ENCODE data around the gene RAB11A. TPM values are rescaled to one million over a fixed set of nuclear protein-coding genes. Genes with fewer than 3 reads are reported as not detected.

RAB11A gene
- total and polyA plus RNA-seq, 9 of the 15 experiments (the other 6 are each of a cell fraction or from before 2014, with no cell fraction given), result 129 to 369 (median 245) TPM

GRCh38 chr15:65869126-65869953 is at the start of gene RAB11A (continued):
- TF ChIP-seq ATF6 (CRISPR knock-in tag; IDR thresholded peaks at IDR 0.05) (peak; percentile 94), RREB1 (CRISPR knock-in tag; IDR thresholded peaks at IDR 0.05) (no peak), NFIX (CRISPR knock-in tag; IDR thresholded peaks at IDR 0.05; ENCODE audit: low read depth) (no peak), PHF20 (IDR thresholded peaks at IDR 0.05; ENCODE audit: partially characterized antibody) (peak; percentile 47), ZNF57 (CRISPR knock-in tag; IDR thresholded peaks at IDR 0.05) (no peak), HDGF (IDR thresholded peaks at IDR 0.05) (no peak), SNIP1 (IDR thresholded peaks at IDR 0.05; ENCODE audit: low read depth) (no peak), MEF2D (tag; conservative IDR thresholded peaks at IDR 0.05; ENCODE audit: low read depth) (no peak), CREM (IDR thresholded peaks at IDR 0.05; ENCODE audit: low read depth) (peak; percentile 94), IRF1 (CRISPR knock-in tag; IDR thresholded peaks at IDR 0.05; ENCODE audit: borderline replicate concordance) (no peak), ZNF224 (CRISPR knock-in tag; IDR thresholded peaks at IDR 0.05) (no peak), MAFF (IDR thresholded peaks at IDR 0.05; ENCODE audit: low read length) (no peak), THRA (IDR thresholded peaks at IDR 0.05) (no peak), MYC (IDR thresholded peaks at IDR 0.05; ENCODE audit: low read depth, low read length) (peak; percentile 90), MYC (CRISPR knock-in tag; IDR thresholded peaks at IDR 0.05; ENCODE audit: borderline replicate concordance, low read depth) (no peak; the same call in 1 of the 2 replicates), HCFC1 (IDR thresholded peaks at IDR 0.05; ENCODE audit: low read depth, low read length) (peak; percentile 71), ELF2 (CRISPR knock-in tag; IDR thresholded peaks at IDR 0.05) (peak; percentile 82)

All from K562 (cell line).